HCT116 (cell line): ENCODE results near the gene IQSEC3. TPM values are rescaled to one million over a fixed set of nuclear protein-coding genes. Genes with fewer than 3 reads are reported as not detected.

Experiments
- ATAC-seq: fragments of 200-7000 bp; cut with Tn5 transposase; 2 replicates; pipeline ENCODE4 v1.9.1; 2020; ENCODE audit warnings: mild to moderate bottlenecking, moderate library complexity
- BruUV-seq: library from RNA; stranded (reverse); fragments of 400-500 nt; replicated peaks from 2 replicates; lab custom pipeline; 2021; lab: Mats Ljungman, UMichigan
- CTCF ChIA-PET: fragments of 300-600 bp; sonication (Branson Sonifier 250); formaldehyde crosslinking; loops from one replicate; lab custom pipeline; 2021; ENCODE audit warnings: antibody characterized with exemption; lab: Charles Lee
- POLR2A ChIA-PET: fragments of 300-600, 350-600 bp; sonication (Branson Sonifier 250); formaldehyde crosslinking; loops from one replicate; lab custom pipeline; 2021; ENCODE audit warnings: antibody characterized with exemption; lab: Charles Lee
- RAD21 ChIA-PET, 2 experiments: fragments of 300-600 bp; sonication (Branson Sonifier 250); formaldehyde crosslinking; loops; one replicate each; lab custom pipeline; 2023; ENCODE audit warnings: low total read pairs in 2 of 2; ENCODE audit not compliant: uncharacterized antibody in 2 of 2, unreplicated experiment in 2 of 2, low non-redundant PET in 1 of 2; lab: Charles Lee
- DNase-seq: peaks from one replicate; pipeline ENCODE4 v3.0.0-alpha.2; 2010; ENCODE audit warnings: low read depth, low spot score
- H2AFZ ChIP-seq: fragments of 200-600 bp; shearing (Covaris generic), sonication (generic); 2 replicates; pipeline ENCODE4 v1.6.1; 2017; ENCODE audit warnings: low read depth, mixed run types, mixed read lengths, antibody characterized with exemption, low read length; ENCODE audit not compliant: poor library complexity, severe bottlenecking
- H3K27ac ChIP-seq: 2 replicates; pipeline ENCODE4 v1.5.1; 2012; ENCODE audit warnings: low read depth, low read length
- H3K27me3 ChIP-seq: fragments of 200-600 bp; sonication (generic); 2 replicates; pipeline ENCODE4 v1.6.1; 2016; ENCODE audit warnings: mixed run types, low read length, mixed read lengths; ENCODE audit not compliant: insufficient read depth
- H3K36me3 ChIP-seq, 2 experiments: fragments of 200-500 bp in 1 of 2; fragments of 200-600 bp in 1 of 2; sonication (Bioruptor generic) in 1 of 2; sonication (generic) in 1 of 2; 2 replicates each; pipeline versions ENCODE4 v1.5.1 to v1.6.1; 2014 to 2016; ENCODE audit warnings: low read length in 2 of 2, inconsistent platforms in 1 of 2, mixed read lengths in 1 of 2, mixed run types in 1 of 2; ENCODE audit not compliant: insufficient read depth in 2 of 2, control insufficient read depth in 1 of 2
- H3K4me1 ChIP-seq, 2 experiments: fragments of 200-600 bp in 1 of 2; sonication (generic) in 1 of 2; 2 replicates each; pipeline versions ENCODE4 v1.5.1 to v1.6.1; 2012 to 2017; ENCODE audit warnings: low read length in 2 of 2, inconsistent platforms in 1 of 2, mild to moderate bottlenecking in 1 of 2, mixed read lengths in 1 of 2, mixed run types in 1 of 2, moderate library complexity in 1 of 2; ENCODE audit not compliant: insufficient read depth in 2 of 2, control insufficient read depth in 1 of 2
- H3K4me2 ChIP-seq: fragments of 200-600 bp; sonication (generic); 2 replicates; pipeline ENCODE4 v1.6.1; 2017; ENCODE audit warnings: mixed run types, low read length, mixed read lengths
- H3K4me3 ChIP-seq, 2 experiments: fragments of 200-600 bp in 1 of 2; sonication (generic) in 1 of 2; replicated peaks in 1 of 2; 2 replicates each; pipeline ENCODE4 v1.5.1; 2011 to 2016; ENCODE audit warnings: low read length in 2 of 2, control low read depth in 1 of 2, low read depth in 1 of 2, mild to moderate bottlenecking in 1 of 2, mixed read lengths in 1 of 2, mixed run types in 1 of 2
- H3K79me2 ChIP-seq: fragments of 200-600 bp; sonication (generic); 2 replicates; pipeline ENCODE4 v1.6.1; 2017; ENCODE audit warnings: mild to moderate bottlenecking, mixed run types, low read length, moderate library complexity, mixed read lengths; ENCODE audit not compliant: insufficient read depth
- H3K9ac ChIP-seq: fragments of 200-600 bp; sonication (generic); 2 replicates; pipeline ENCODE4 v1.6.1; 2016; ENCODE audit warnings: low read length, mixed read lengths
- H3K9me2 ChIP-seq: fragments of 200-600 bp; sonication (generic), shearing (Covaris generic); 2 replicates; pipeline ENCODE4 v1.6.1; 2017; ENCODE audit warnings: mixed run types, mild to moderate bottlenecking, moderate library complexity; ENCODE audit not compliant: insufficient read depth
- H3K9me3 ChIP-seq, 2 experiments: fragments of 200-500 bp in 1 of 2; fragments of 200-600 bp in 1 of 2; sonication (Bioruptor generic) in 1 of 2; sonication (generic) in 1 of 2; 2 replicates each; pipeline ENCODE4 v1.6.1; 2014 to 2017; ENCODE audit warnings: low read length in 2 of 2, mixed read lengths in 2 of 2, inconsistent platforms in 1 of 2, low read depth in 1 of 2, mild to moderate bottlenecking in 1 of 2, mixed run types in 1 of 2, moderate library complexity in 1 of 2; ENCODE audit not compliant: control insufficient read depth in 1 of 2, insufficient read depth in 1 of 2
- H4K20me1 ChIP-seq: fragments of 200-600 bp; sonication (generic), shearing (Covaris generic); 2 replicates; pipeline ENCODE4 v1.6.1; 2017; ENCODE audit warnings: mixed run types, mild to moderate bottlenecking, moderate library complexity; ENCODE audit not compliant: insufficient read depth
- CEBPB ChIP-seq: IDR thresholded peaks from 2 replicates; pipeline ENCODE4 v1.6.1; 2012; ENCODE audit warnings: low read depth
- ELF1 ChIP-seq: IDR thresholded peaks from 2 replicates; pipeline ENCODE4 v1.6.1; 2012; ENCODE audit warnings: low read depth, borderline replicate concordance
- JUND ChIP-seq: IDR thresholded peaks from 2 replicates; pipeline ENCODE4 v1.6.1; 2012
- POLR2A ChIP-seq: IDR thresholded peaks from 2 replicates; pipeline ENCODE4 v1.7.0; 2011; ENCODE audit warnings: borderline replicate concordance; ENCODE audit not compliant: insufficient read depth, insufficient read length; ENCODE audit errors: extremely low read depth
- POLR2AphosphoS5 ChIP-seq: IDR thresholded peaks from 2 replicates; pipeline ENCODE4 v1.6.1; 2011; ENCODE audit warnings: mild to moderate bottlenecking, low read depth, low read length, moderate library complexity
- SRF ChIP-seq: IDR thresholded peaks from 2 replicates; pipeline ENCODE4 v1.6.1; 2012; ENCODE audit warnings: low read depth
- intact Hi-C: fragments of 100-400 bp; cut with micrococcal nuclease; formaldehyde crosslinking; loops from 2 replicates; pipeline ENCODE4 v1.10.0; 2022
- total RNA-seq: library from RNA; stranded (reverse); gene quantifications from one replicate; pipeline ENCODE4 v1.2.1, GENCODE V29; 2021; ENCODE audit not compliant: unreplicated experiment
- TF ChIP-seq, protein P1 (sequence below): IDR thresholded peaks from 2 replicates; pipeline ENCODE4 v1.6.1; 2012
- TF ChIP-seq, protein P2 (sequence below): IDR thresholded peaks from 2 replicates; pipeline ENCODE4 v1.6.1; 2011; ENCODE audit warnings: mild to moderate bottlenecking, low read length, moderate library complexity; ENCODE audit not compliant: insufficient replicate concordance; ENCODE audit errors: extremely low read depth
- TF ChIP-seq, protein P3 (sequence below): IDR thresholded peaks from 2 replicates; pipeline ENCODE4 v1.6.1; 2012
- TF ChIP-seq, protein P4 (sequence below), 3 experiments: fragments of 200-600 bp in 1 of 3; sonication (generic) in 1 of 3; IDR thresholded peaks in 2 of 3; conservative IDR thresholded peaks in 1 of 3; 2 replicates each; pipeline ENCODE4 v1.5.1; 2012 to 2017; ENCODE audit warnings: low read depth in 2 of 3, low read length in 2 of 3, antibody characterized with exemption in 1 of 3, borderline replicate concordance in 1 of 3, control low read depth in 1 of 3, mild to moderate bottlenecking in 1 of 3, mixed read lengths in 1 of 3, mixed run types in 1 of 3, moderate library complexity in 1 of 3; ENCODE audit not compliant: insufficient read depth in 1 of 3

IQSEC3 gene
- total RNA-seq, 1 experiment from 2014 or later = not detected

DNA sequence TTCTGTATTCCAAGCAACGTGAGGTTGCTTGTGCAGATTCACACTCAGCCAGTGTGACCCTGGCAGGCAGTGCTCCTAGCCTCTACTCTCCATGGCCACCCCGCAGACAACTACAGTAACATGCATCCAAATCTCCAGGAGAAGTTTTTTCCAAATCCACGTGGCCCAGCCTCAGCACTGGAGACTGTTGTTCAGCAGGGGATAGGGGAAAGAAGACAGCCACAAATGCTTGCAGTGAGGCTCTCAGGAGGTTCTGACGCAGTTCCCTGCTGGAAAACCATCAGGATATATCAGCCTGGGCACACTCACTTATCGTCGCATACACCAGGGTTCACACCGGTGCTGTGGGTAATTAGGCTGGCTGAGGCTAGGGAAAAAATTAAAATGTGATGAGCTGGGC is 16.2 kb downstream of the IQSEC3 start:
- TF ChIP-seq, protein P1, sequence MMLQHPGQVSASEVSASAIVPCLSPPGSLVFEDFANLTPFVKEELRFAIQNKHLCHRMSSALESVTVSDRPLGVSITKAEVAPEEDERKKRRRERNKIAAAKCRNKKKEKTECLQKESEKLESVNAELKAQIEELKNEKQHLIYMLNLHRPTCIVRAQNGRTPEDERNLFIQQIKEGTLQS = no peak
- TF ChIP-seq JUND (no peak), ELF1 (no peak), POLR2A (no peak), CEBPB (no peak), POLR2AphosphoS5 (no peak), SRF (no peak)
- TF ChIP-seq, protein P2, sequence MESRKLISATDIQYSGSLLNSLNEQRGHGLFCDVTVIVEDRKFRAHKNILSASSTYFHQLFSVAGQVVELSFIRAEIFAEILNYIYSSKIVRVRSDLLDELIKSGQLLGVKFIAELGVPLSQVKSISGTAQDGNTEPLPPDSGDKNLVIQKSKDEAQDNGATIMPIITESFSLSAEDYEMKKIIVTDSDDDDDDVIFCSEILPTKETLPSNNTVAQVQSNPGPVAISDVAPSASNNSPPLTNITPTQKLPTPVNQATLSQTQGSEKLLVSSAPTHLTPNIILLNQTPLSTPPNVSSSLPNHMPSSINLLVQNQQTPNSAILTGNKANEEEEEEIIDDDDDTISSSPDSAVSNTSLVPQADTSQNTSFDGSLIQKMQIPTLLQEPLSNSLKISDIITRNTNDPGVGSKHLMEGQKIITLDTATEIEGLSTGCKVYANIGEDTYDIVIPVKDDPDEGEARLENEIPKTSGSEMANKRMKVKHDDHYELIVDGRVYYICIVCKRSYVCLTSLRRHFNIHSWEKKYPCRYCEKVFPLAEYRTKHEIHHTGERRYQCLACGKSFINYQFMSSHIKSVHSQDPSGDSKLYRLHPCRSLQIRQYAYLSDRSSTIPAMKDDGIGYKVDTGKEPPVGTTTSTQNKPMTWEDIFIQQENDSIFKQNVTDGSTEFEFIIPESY = no peak
- TF ChIP-seq, protein P3, sequence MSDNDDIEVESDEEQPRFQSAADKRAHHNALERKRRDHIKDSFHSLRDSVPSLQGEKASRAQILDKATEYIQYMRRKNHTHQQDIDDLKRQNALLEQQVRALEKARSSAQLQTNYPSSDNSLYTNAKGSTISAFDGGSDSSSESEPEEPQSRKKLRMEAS = no peak
- TF ChIP-seq, protein P4, sequence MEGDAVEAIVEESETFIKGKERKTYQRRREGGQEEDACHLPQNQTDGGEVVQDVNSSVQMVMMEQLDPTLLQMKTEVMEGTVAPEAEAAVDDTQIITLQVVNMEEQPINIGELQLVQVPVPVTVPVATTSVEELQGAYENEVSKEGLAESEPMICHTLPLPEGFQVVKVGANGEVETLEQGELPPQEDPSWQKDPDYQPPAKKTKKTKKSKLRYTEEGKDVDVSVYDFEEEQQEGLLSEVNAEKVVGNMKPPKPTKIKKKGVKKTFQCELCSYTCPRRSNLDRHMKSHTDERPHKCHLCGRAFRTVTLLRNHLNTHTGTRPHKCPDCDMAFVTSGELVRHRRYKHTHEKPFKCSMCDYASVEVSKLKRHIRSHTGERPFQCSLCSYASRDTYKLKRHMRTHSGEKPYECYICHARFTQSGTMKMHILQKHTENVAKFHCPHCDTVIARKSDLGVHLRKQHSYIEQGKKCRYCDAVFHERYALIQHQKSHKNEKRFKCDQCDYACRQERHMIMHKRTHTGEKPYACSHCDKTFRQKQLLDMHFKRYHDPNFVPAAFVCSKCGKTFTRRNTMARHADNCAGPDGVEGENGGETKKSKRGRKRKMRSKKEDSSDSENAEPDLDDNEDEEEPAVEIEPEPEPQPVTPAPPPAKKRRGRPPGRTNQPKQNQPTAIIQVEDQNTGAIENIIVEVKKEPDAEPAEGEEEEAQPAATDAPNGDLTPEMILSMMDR (IDR thresholded peaks at IDR 0.05 in 2 of 3, conservative IDR thresholded peaks at IDR 0.05 in 1 of 3; ENCODE audit: borderline replicate concordance in 1 of 3, insufficient read depth in 1 of 3, low read depth in 2 of 3, low read length in 2 of 3) = no peak
- Histone ChIP-seq H3K9me2 (no peaks in the 10 kb centered on the region), H3K4me3 (no peak overlapping the region), H4K20me1 (no peaks in the 10 kb centered on the region), H3K79me2 (no peaks in the 10 kb centered on the region), H3K9ac (no peak overlapping the region), H2AFZ (no peak overlapping the region), H3K4me1 (no peaks in the 10 kb centered on the region), H3K4me2 (no peak overlapping the region), H3K27ac (no peak overlapping the region), H3K9me3 (no peaks in the 10 kb centered on the region), H3K27me3 (peaks cover 46% of the 10 kb centered on the region; the same call in 1 of the 2 replicates), H3K36me3 (no peaks in the 10 kb centered on the region)
- no TSS peak for BruUV-seq
- intact Hi-C loops = no loop called here
- ChIA-PET POLR2A (no interaction called here), RAD21 (no interaction called here), CTCF (no interaction called here)
- DNase-seq = no peak
- ATAC-seq = no peak
